GM12891 (cell line): ENCODE measurements around the gene PLAAT4.
"Not testable (repeated sequence)": the region's sequence is repeated elsewhere in the genome, so short reads cannot be mapped to it uniquely, and the experiment has no call there.

Experiments
- DNase-seq: peaks from one replicate; pipeline ENCODE4 v3.0.0; 2011; ENCODE audit warnings: low spot score; ENCODE audit not compliant: insufficient read length
- FAIRE-seq: peaks from 2 replicates; lab custom pipeline; 2011; peaks lifted over from hg19 to GRCh38; lab: Jason Lieb, UNC
- PAX5 ChIP-seq: IDR thresholded peaks from 2 replicates; pipeline ENCODE4 v1.6.1; 2011; ENCODE audit warnings: low read length, moderate library complexity, mild to moderate bottlenecking; ENCODE audit not compliant: insufficient read depth, severe bottlenecking
- POLR2A ChIP-seq: IDR thresholded peaks from 2 replicates; pipeline ENCODE4 v1.6.1; 2011; ENCODE audit warnings: low read depth, low read length, control low read depth
- POLR2AphosphoS5 ChIP-seq: IDR thresholded peaks from 2 replicates; pipeline ENCODE4 v1.6.1; 2011; ENCODE audit warnings: low read depth, low read length, control low read depth
- POU2F2 ChIP-seq: IDR thresholded peaks from 2 replicates; pipeline ENCODE4 v1.6.1; 2011; ENCODE audit warnings: low read depth, mild to moderate bottlenecking, control low read depth, low read length, moderate library complexity
- SPI1 ChIP-seq: IDR thresholded peaks from 2 replicates; pipeline ENCODE4 v1.6.1; 2011; ENCODE audit warnings: low read depth, low read length, control low read depth
- TAF1 ChIP-seq: IDR thresholded peaks from 2 replicates; pipeline ENCODE4 v1.6.1; 2011; ENCODE audit warnings: low read depth, low read length, control low read depth

PLAAT4 gene

DNA sequence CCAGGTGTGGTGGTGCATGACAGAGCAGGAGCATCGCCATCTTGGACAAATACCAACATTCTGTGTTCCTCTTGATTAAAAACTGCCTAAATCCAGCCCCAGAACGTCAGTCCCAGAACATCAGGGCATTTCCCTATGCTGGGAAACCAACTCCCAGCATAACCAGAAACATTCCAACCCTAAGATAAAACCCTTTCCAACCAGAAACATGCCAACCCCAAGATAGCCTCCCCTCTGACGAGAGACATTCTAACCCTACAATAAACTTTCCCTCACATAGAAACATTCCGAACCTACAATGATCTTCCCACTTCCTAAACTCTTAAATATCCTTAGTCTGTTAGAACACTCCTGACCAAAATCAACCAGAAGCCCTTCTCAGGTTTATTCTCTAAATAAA, 11.6 kb downstream of the PLAAT4 start:
- TF ChIP-seq SPI1: no peak
- no peak for TF ChIP-seq TAF1
- TF ChIP-seq POLR2A: no peak
- no peak for TF ChIP-seq PAX5
- no peak for TF ChIP-seq POLR2AphosphoS5
- no peak for TF ChIP-seq POU2F2
- DNase-seq (no peak), FAIRE-seq (no peak)

DNA sequence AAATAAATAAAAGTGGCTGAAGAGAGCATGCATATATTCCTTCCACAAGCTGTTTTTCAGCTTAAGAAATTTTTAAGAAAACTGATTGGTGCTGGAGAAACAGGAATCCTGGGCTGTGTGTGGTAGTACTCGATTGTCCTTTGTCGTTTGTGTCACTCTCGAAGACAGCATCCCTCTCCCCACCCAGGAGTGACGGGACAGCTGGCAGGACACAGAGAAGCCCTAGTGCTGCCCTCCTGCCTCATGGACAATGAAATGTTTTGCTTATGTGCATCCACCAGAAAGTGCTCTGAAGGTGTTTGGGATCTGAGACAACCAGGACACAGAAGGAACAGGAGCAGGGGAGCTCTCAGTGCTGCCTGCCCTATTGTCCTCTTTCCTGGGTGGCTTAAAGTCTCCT, 12.8 kb downstream of the PLAAT4 start:
- DNase-seq (no peak), FAIRE-seq (no peak)
- no peak for TF ChIP-seq TAF1
- no peak for TF ChIP-seq POLR2A
- TF ChIP-seq PAX5: no peak
- TF ChIP-seq POU2F2: no peak
- no peak for TF ChIP-seq POLR2AphosphoS5
- TF ChIP-seq SPI1: no peak

DNA sequence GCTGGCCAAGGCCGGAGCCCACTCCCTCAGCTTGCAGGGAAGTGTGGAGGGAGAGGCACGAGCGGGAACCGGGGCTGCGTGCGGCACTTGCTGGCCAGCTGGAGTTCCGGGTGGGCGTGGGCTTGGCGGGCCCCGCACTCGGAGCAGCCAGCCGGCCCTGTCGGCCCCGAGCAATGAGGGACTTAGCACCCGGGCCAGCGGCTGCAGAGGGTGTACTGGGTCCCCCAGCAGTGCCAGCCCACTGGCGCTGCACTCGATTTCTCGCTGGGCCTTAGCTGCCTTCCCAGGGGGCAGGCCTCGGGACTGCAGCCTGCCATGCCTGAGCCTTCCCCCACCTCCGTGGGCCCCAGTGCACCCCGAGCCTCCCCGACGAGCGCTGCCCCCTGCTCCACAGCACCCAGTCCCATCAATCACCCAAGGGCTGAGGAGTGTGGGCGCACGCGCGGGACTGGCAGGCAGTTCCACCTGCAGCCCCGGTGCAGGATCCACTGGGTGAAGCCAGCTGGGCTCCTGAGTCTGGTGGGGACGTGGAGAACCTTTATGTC, 13.6 kb downstream of the PLAAT4 start:
- not testable (repeated sequence) for FAIRE-seq

DNA sequence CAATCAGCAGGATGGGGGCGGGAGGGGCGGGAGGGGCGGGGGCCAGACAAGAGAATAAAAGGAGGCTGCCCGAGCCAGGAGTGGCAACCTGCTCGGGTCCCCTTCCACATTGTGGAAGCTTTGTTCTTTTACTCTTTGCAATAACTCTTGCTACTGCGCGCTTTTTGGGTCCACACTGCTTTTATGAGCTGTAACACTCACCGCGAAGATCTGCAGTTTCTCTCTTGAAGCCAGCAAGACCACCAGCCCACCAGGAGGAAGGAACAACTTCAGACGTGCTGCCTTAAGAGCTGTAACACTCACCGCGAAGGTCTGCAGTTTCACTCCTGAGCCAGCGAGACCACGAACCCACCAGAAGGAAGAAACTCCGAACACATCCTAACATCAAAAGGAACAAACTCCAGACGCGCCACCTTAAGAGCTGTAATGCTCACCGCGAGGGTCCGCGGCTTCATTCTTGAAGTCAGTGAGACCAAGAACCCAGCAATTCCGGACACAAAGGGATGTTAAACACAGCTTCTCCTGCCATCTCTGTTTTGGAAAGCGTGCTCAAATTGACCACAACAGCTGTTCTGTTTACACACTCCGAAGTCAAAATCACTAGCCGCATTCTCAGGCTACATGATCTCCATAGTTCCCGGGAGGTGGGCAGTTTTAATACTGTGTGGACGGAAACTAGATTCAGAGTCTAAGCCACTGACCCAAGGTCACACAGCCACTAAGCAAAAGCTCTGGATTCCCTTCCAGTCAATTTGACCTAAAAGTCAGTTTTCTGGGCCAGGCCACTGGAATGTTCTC, 14.7 kb downstream of the PLAAT4 start:
- FAIRE-seq (no peak), DNase-seq (no peak)
- no peak for TF ChIP-seq POU2F2
- TF ChIP-seq PAX5: no peak
- no peak for TF ChIP-seq SPI1

More for the DNA sequence above, 13.6 kb downstream of the PLAAT4 start:
- not testable (repeated sequence) for DNase-seq

DNA sequence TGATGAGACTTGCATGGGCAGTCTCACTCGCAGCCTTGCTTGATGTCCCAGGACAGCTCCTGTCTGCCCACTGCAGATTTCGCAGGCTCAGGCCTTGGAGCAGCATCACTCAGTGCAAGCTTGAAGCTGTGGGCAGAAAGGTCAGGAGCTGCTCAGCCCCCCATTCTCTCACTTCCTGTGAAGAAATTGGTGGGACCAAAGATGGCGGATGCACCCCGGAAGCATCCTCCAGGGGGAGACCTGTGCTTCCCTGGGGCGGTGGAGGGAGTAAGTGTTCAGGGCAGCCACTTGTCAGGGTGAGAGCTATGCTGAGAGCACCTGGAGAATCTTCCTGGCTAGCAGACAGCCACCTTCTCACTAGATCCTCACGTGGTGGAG, 15.3 kb downstream of the PLAAT4 start:
- no peak for TF ChIP-seq TAF1
- no peak for TF ChIP-seq SPI1
- TF ChIP-seq POLR2A: no peak
- TF ChIP-seq POU2F2: no peak
- TF ChIP-seq PAX5: no peak
- no peak for TF ChIP-seq POLR2AphosphoS5

DNA sequence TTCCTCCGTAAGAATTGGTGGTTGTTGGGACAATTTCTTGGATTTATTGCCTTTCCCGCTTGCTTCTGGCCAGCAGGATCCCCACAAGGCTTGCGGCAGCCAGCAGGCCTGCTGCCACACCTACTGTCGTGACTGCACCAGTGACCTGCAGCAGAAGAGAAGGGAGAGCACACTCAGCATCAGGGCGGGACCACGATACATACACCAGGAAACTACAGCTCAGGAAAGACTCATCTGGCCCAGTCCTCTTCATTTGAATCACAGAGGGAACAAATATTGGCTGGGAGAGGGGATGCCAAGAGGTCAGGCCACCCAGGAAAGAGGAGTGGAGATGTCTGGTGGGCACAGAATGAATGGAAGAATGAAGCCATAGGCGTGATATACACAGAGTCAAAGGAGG, 16.3 kb downstream of the PLAAT4 start:
- FAIRE-seq (no peak), DNase-seq (no peak)
- no peak for TF ChIP-seq POLR2AphosphoS5
- no peak for TF ChIP-seq POLR2A
- no peak for TF ChIP-seq POU2F2

More for the DNA sequence above, 15.3 kb downstream of the PLAAT4 start:
- DNase-seq: no peak
- no peak for FAIRE-seq

DNA sequence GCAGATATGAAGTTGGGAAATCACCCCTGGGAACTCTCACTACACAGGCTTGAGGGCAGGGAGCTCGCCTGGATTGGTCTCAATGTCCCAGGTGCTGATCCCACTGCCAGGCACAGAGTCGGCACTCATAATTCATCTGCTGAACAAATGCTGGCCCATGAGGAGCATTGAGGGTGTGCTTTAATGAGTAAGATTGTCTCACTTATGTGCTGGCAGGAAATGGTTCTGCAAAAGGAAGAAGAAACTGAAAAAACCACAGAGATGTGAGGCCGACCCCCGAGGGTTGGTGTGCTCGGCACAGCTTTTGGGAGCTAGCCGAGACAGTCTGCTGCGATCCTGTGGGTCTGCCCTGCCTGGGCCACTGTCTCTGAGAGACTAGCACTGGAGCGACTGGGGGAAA, 17.2 kb downstream of the PLAAT4 start:
- FAIRE-seq: peak; percentile 85
- DNase-seq: peak; percentile 56
- TF ChIP-seq TAF1: peak; percentile 46; the same call in 1 of the 2 replicates
- no peak for TF ChIP-seq PAX5
- peak; percentile 47; the same call in 1 of the 2 replicates for TF ChIP-seq POLR2A
- TF ChIP-seq POU2F2: 0 out of 2 replicates have a peak, but pooled peaks have one; percentile 13
- 0 out of 2 replicates have a peak, but pooled peaks have one; percentile 21 for TF ChIP-seq SPI1
- no peak for TF ChIP-seq POLR2AphosphoS5

DNA sequence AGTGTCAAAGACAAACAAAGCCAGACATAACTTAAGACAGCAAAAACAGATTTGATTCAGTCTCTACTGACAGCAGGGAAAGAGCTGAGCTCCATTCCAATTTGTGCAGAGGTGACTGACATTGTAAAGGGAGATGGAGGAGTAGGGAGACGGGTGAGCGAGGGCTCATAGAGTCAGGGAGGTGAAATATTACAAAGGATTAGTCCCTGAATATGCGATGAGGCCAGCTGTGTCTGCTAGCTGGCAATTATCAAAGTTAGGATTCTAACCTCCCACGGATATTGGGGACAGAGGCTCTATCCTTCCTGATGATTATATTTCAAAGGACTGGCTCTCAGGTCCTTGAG, 18.2 kb downstream of the PLAAT4 start:
- no peak for FAIRE-seq
- TF ChIP-seq POU2F2 (no peak), POLR2A (no peak), TAF1 (no peak), SPI1 (no peak), PAX5 (no peak), POLR2AphosphoS5 (no peak)
- DNase-seq: no peak

DNA sequence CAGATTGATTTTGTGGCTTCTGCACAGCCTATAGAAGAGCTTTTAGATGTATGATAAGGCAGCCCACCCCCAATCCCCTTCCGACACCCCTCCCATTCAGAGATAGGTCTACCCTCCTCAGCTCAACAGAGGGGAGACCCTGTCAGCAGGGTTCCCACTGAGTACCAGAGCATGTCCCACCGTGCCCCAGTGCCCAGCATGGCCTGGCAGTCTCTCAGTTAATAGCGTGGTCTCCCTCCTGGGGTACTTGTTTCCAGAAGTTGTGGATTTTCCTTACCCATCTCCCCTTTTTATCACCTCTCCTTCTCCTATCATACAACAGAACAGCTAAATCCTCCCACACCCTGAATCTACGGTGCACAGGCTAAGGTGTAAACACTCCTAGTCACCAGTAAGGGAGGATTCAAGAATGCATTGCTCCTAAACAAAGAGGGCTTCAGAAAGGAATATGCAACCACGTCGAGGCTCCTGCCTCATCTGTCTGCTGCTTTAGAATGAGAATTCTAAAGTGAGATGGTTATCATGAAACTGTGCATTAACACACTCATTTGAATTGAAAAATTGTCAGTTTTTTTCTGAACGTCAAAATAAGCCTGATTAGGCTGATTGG, 19.9 kb downstream of the PLAAT4 start:
- FAIRE-seq (no peak), DNase-seq (no peak)

DNA sequence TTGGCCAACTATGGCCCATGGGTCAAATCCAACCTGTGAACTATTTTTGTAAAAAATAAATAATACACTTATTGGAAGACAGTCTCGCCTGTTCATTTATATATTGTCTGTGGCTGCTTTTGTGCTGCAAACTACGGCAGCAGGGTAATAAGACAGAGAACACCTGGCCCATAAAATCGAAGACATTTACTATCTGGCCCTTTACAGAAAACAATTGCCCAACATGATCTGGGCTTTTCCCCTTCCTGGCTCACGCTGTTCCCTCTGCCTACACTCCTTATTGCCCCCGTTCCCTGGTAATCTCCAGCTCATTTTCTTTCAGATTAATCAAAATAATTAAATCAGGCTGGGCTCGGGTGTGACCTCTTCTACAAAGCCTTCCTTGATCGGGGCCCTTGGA, 21.0 kb downstream of the PLAAT4 start:
- DNase-seq (no peak), FAIRE-seq (no peak)
- TF ChIP-seq POU2F2 (no peak), SPI1 (no peak), POLR2AphosphoS5 (no peak), TAF1 (no peak), PAX5 (no peak), POLR2A (no peak)

More for the DNA sequence above, 19.9 kb downstream of the PLAAT4 start:
- TF ChIP-seq POU2F2 (no peak), POLR2AphosphoS5 (no peak), POLR2A (no peak)
